Nephron progenitor cell (in vitro differentiated cells): ENCODE results near the gene NEU1.
A peak's percentile ranks its signal among the peaks of the same experiment; 100 is the strongest.
"Not testable (repeated sequence)": the region's sequence is repeated elsewhere in the genome, so short reads cannot be mapped to it uniquely, and the experiment has no call there.

Experiments
- DNase-seq: peaks from one replicate; pipeline ENCODE4 v3.0.0; 2021
- H3K27ac Mint-ChIP-seq: 2 replicates; pipeline ENCODE4 v1.8.0; 2021; ENCODE audit warnings: mild to moderate bottlenecking, moderate library complexity, mixed read lengths
- H3K27me3 Mint-ChIP-seq: 2 replicates; pipeline ENCODE4 v1.8.0; 2021; ENCODE audit warnings: mild to moderate bottlenecking, low read depth, mixed read lengths; ENCODE audit not compliant: poor library complexity
- H3K36me3 Mint-ChIP-seq: 2 replicates; pipeline ENCODE4 v1.8.0; 2021; ENCODE audit warnings: low read depth, mixed read lengths
- H3K4me1 Mint-ChIP-seq: 2 replicates; pipeline ENCODE4 v1.8.0; 2021; ENCODE audit warnings: mixed read lengths
- H3K4me3 Mint-ChIP-seq: 2 replicates; pipeline ENCODE4 v1.8.0; 2021; ENCODE audit warnings: mild to moderate bottlenecking, moderate library complexity, mixed read lengths
- H3K9me3 Mint-ChIP-seq: 2 replicates; pipeline ENCODE4 v1.8.0; 2021; ENCODE audit warnings: mild to moderate bottlenecking, moderate library complexity, mixed read lengths
- CTCF ChIP-seq: fragments of 200-600 bp; sonication (generic); IDR thresholded peaks from 2 replicates; pipeline ENCODE4 v1.5.0; 2021; ENCODE audit warnings: antibody characterized with exemption

The NEU1 gene

GRCh38 chr6:31861919-31862343 is 690 bp downstream of the NEU1 start:
- Mint-ChIP-seq H3K27ac (peak overlapping the region; percentile 72), H3K4me1 (peaks cover 38% of the 10 kb centered on the region), H3K9me3 (peaks cover under 1% of the 10 kb centered on the region), H3K4me3 (peak overlapping the region; percentile 91), H3K27me3 (peaks cover 12% of the 10 kb centered on the region), H3K36me3 (peaks cover 29% of the 10 kb centered on the region)
- no peak for TF ChIP-seq CTCF
- no peak for DNase-seq

- H3K27ac Mint-ChIP-seq = no peak overlapping the region
- H3K9me3 Mint-ChIP-seq = peaks cover 7% of the 10 kb centered on the region
- H3K27me3 Mint-ChIP-seq = peaks cover 12% of the 10 kb centered on the region
- H3K36me3 Mint-ChIP-seq = peaks cover 35% of the 10 kb centered on the region
- peak overlapping the region; percentile 91 for H3K4me3 Mint-ChIP-seq
- DNase-seq = no peak
- TF ChIP-seq CTCF = no peak
- H3K4me1 Mint-ChIP-seq = peaks cover 33% of the 10 kb centered on the region
Measured at GRCh38 chr6:31861150-31861549, 1.5 kb downstream of the NEU1 start.

GRCh38 chr6:31860349-31860748 is 2.3 kb downstream of the NEU1 start:
- Mint-ChIP-seq H3K36me3 (peaks cover 42% of the 10 kb centered on the region), H3K4me3 (peak overlapping the region; percentile 58), H3K27me3 (peaks cover 9% of the 10 kb centered on the region), H3K4me1 (peaks cover 25% of the 10 kb centered on the region), H3K9me3 (peaks cover 14% of the 10 kb centered on the region), H3K27ac (peak overlapping the region; percentile 29)
- no peak for DNase-seq
- TF ChIP-seq CTCF = no peak

- Mint-ChIP-seq H3K36me3 (peaks cover 45% of the 10 kb centered on the region), H3K27me3 (peaks cover 9% of the 10 kb centered on the region), H3K4me1 (peaks cover 21% of the 10 kb centered on the region), H3K9me3 (peaks cover 18% of the 10 kb centered on the region), H3K27ac (peak overlapping the region; percentile 29), H3K4me3 (peak overlapping the region; percentile 58)
- TF ChIP-seq CTCF = no peak
- DNase-seq = no peak
Measured at GRCh38 chr6:31859923-31860322, 2.7 kb downstream of the NEU1 start.

GRCh38 chr6:31858707-31859106 is 3.9 kb downstream of the NEU1 start:
- TF ChIP-seq CTCF = no peak
- Mint-ChIP-seq H3K27me3 (peaks cover 9% of the 10 kb centered on the region), H3K4me1 (peaks cover 12% of the 10 kb centered on the region), H3K4me3 (no peak overlapping the region), H3K9me3 (peaks cover 18% of the 10 kb centered on the region), H3K27ac (no peak overlapping the region), H3K36me3 (peaks cover 45% of the 10 kb centered on the region)
- DNase-seq = no peak

- peaks cover 12% of the 10 kb centered on the region for H3K4me1 Mint-ChIP-seq
- peak overlapping the region; percentile 3 for H3K27ac Mint-ChIP-seq
- H3K4me3 Mint-ChIP-seq, H3K27me3 Mint-ChIP-seq, DNase-seq: not testable (repeated sequence)
- H3K9me3 Mint-ChIP-seq = peaks cover 21% of the 10 kb centered on the region
- H3K36me3 Mint-ChIP-seq = peaks cover 47% of the 10 kb centered on the region
Measured at GRCh38 chr6:31857774-31858173, 4.8 kb downstream of the NEU1 start.

- Mint-ChIP-seq H3K36me3 (peaks cover 30% of the 10 kb centered on the region), H3K9me3 (peaks cover 25% of the 10 kb centered on the region), H3K4me1 (peaks cover 12% of the 10 kb centered on the region)
- not testable (repeated sequence) for H3K27ac Mint-ChIP-seq, DNase-seq, H3K27me3 Mint-ChIP-seq, H3K4me3 Mint-ChIP-seq
Measured at GRCh38 chr6:31851980-31852718, 10.5 kb downstream of the NEU1 start.
